ENCODE measurements around the gene TUBGCP2.

DNA sequence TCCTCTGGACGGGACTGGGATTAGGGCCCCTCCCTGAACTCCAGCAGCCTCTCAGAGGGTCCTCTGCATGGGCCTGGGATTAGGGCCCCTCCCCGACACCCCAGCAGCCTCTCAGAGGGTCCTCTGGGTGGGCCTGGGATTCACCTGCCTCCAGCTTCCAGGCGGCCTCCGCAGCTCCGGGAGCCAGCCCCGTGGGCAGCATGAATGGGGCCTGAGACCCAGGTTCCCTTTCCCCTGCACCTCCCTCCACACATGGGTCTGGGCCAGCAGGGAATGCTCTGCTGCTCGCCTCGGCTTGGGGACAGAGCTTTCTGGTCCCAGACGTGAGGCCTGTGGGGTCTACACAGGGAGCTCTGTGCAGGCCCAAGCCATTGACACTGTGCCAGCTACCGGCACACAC, 5.5 kb downstream of the TUBGCP2 start:
- TF ChIP-seq, protein P1, sequence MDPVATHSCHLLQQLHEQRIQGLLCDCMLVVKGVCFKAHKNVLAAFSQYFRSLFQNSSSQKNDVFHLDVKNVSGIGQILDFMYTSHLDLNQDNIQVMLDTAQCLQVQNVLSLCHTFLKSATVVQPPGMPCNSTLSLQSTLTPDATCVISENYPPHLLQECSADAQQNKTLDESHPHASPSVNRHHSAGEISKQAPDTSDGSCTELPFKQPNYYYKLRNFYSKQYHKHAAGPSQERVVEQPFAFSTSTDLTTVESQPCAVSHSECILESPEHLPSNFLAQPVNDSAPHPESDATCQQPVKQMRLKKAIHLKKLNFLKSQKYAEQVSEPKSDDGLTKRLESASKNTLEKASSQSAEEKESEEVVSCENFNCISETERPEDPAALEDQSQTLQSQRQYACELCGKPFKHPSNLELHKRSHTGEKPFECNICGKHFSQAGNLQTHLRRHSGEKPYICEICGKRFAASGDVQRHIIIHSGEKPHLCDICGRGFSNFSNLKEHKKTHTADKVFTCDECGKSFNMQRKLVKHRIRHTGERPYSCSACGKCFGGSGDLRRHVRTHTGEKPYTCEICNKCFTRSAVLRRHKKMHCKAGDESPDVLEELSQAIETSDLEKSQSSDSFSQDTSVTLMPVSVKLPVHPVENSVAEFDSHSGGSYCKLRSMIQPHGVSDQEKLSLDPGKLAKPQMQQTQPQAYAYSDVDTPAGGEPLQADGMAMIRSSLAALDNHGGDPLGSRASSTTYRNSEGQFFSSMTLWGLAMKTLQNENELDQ (tag by site-specific recombination; IDR thresholded peaks at IDR 0.05; ENCODE audit: low read depth), result no peak
- TF ChIP-seq ZNF292 (tag by site-specific recombination; IDR thresholded peaks at IDR 0.05; ENCODE audit: borderline replicate concordance, low read depth), result no peak
- TF ChIP-seq ZNF623 (tag by site-specific recombination; IDR thresholded peaks at IDR 0.05), result no peak
- no peak for TF ChIP-seq RBAK (tag by site-specific recombination; IDR thresholded peaks at IDR 0.05)
- TF ChIP-seq ZNF521 (tag by site-specific recombination; IDR thresholded peaks at IDR 0.05), result no peak

Measured in HEK293 (cell line).